Activated naive CD4-positive, alpha-beta T cell (primary cell): ENCODE results near the gene XPNPEP1.
"Not testable (repeated sequence)": the region's sequence is repeated elsewhere in the genome, so short reads cannot be mapped to it uniquely, and the experiment has no call there.

Experiments used
- DNase-seq, 4 experiments: peaks; one replicate each; lab custom pipeline; 2025; lab: John Stamatoyannopoulos, UW

Gene XPNPEP1

GRCh38 chr10:109924087-109924486, 776 bp upstream of the XPNPEP1 start:
- DNase-seq, result no peak

GRCh38 chr10:109922358-109922975, 844 bp downstream of the XPNPEP1 start:
- no peak for DNase-seq

- DNase-seq, result no peak
Observed at GRCh38 chr10:109920016-109920415, 3.3 kb downstream of the XPNPEP1 start.

- DNase-seq, result no peak
Observed at GRCh38 chr10:109919220-109919619, 4.1 kb downstream of the XPNPEP1 start.

GRCh38 chr10:109918707-109919106, 4.6 kb downstream of the XPNPEP1 start:
- not testable (repeated sequence) for DNase-seq

- no peak for DNase-seq
Observed at GRCh38 chr10:109915566-109915965, 7.7 kb downstream of the XPNPEP1 start.

- DNase-seq, result no peak
Observed at GRCh38 chr10:109914966-109915365, 8.3 kb downstream of the XPNPEP1 start.

- no peak for DNase-seq
Observed at GRCh38 chr10:109913306-109913892, 9.9 kb downstream of the XPNPEP1 start.

- DNase-seq, result no peak
Observed at GRCh38 chr10:109912335-109913281, 10.7 kb downstream of the XPNPEP1 start.

- DNase-seq, result no peak
Observed at GRCh38 chr10:109911903-109912302, 11.4 kb downstream of the XPNPEP1 start.

GRCh38 chr10:109906316-109906715, 17.0 kb downstream of the XPNPEP1 start:
- DNase-seq, result no peak

GRCh38 chr10:109904397-109904796, 18.9 kb downstream of the XPNPEP1 start:
- DNase-seq, result no peak

- no peak for DNase-seq
Observed at GRCh38 chr10:109902992-109903947, 20.0 kb downstream of the XPNPEP1 start.

GRCh38 chr10:109899356-109900331, 23.7 kb downstream of the XPNPEP1 start:
- no peak for DNase-seq

- no peak for DNase-seq
Observed at GRCh38 chr10:109898666-109899355, 24.5 kb downstream of the XPNPEP1 start.

GRCh38 chr10:109898007-109898406, 25.3 kb downstream of the XPNPEP1 start:
- DNase-seq, result no peak

- no peak for DNase-seq
Observed at GRCh38 chr10:109895848-109896247, 27.5 kb downstream of the XPNPEP1 start.

- no peak for DNase-seq
Observed at GRCh38 chr10:109895095-109895818, 28.1 kb downstream of the XPNPEP1 start.

GRCh38 chr10:109894516-109894915, 28.8 kb downstream of the XPNPEP1 start:
- no peak for DNase-seq
